ENCODE data around the gene NKD1.

GRCh38 chr16:50599494-50599893 lies 51.3 kb downstream of the NKD1 start:
- TF ChIP-seq CTCF (conservative IDR thresholded peaks at IDR 0.05; ENCODE audit: low read length) (no peak), EZH2phosphoT487 (IDR thresholded peaks at IDR 0.05; ENCODE audit: borderline replicate concordance, low read depth, low read length) (no peak)
